SK-MEL-5 (cell line): ENCODE data around the gene MATN4. TPM values are rescaled to one million over a fixed set of nuclear protein-coding genes. Genes with fewer than 3 reads are reported as not detected.
"Not testable (repeated sequence)": the region's sequence is repeated elsewhere in the genome, so short reads cannot be mapped to it uniquely, and the experiment has no call there.

Source experiments
- DNase-seq: peaks from one replicate; pipeline ENCODE4 v3.0.0-alpha.2; 2016; ENCODE audit warnings: low read depth, low spot score
- in situ Hi-C: cut with HindIII; loops from 2 replicates; pipeline ENCODE4 v1.10.0; 2016; ENCODE audit warnings: low sequenced_read_pairs, high pct_unique_total_duplicates, low pct_unique_long_range_greater_than_20kb
- polyA plus RNA-seq, 2 experiments: library from polyadenylated mRNA; depleted of rRNA; stranded (reverse); fragments of >200 nt; gene quantifications; 2 replicates each; pipeline ENCODE4 v1.2.3, GENCODE V29; 2015
- total RNA-seq: library from RNA; depleted of rRNA; stranded (reverse); fragments of >200 nt; shearing (Covaris generic); gene quantifications from 2 replicates; pipeline ENCODE4 v1.2.3, GENCODE V29; 2014; rRNA removed

Gene MATN4, protein sequence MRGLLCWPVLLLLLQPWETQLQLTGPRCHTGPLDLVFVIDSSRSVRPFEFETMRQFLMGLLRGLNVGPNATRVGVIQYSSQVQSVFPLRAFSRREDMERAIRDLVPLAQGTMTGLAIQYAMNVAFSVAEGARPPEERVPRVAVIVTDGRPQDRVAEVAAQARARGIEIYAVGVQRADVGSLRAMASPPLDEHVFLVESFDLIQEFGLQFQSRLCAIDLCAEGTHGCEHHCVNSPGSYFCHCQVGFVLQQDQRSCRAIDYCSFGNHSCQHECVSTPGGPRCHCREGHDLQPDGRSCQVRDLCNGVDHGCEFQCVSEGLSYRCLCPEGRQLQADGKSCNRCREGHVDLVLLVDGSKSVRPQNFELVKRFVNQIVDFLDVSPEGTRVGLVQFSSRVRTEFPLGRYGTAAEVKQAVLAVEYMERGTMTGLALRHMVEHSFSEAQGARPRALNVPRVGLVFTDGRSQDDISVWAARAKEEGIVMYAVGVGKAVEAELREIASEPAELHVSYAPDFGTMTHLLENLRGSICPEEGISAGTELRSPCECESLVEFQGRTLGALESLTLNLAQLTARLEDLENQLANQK
- 0.42 and 0.59 TPM in 2 replicates for total RNA-seq
- 1.5 and 3.5 TPM in 2 replicates for polyA plus RNA-seq (2015; cell fraction: cytosol; rRNA removed)
- 5.7 and 8.8 TPM in 2 replicates for polyA plus RNA-seq (2015; cell fraction: nucleus; rRNA removed)

DNA sequence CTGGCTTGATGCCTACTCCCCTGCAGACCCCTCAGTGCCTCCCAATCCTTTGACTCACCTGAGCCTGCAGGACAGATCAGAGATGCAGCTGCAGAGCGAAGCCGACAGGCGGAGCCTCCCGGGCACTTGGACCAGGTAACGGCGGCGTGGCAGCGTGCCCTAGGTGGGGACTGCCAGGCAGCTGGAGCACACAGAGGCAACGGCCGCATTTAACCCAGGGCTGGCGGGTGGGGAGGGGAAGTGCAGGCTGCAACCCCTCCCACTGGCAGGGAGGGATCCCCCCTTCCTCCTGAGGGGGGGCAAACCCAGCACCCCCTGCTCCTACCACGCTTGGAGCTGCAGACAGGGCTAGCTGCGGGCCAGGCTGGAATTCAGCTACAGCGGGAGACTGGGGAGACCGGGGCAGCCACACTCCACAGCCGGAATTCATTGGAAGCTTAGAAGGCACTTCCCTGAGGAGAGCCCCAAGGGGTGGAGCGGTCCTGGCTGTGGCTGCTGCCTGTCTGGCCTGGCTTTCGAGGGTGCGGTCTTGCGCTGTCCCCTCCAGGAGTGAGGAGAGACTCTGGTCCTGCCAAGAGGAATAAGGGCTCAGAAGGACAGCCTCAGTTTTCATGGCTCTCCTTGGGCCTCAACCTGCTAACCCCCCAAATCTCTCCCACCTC, at the start of gene MATN4:
MATN4 (minus strand) TSS at position 183 of the 662 bp plus-strand sequence. CDS start 2,717 bp downstream, outside the sequence.
- in situ Hi-C loops: loop anchor here (25.0 kb wide), 1 partner anchor 454 kb away; no protein-coding TSS in a partner anchor
- no peak for DNase-seq

DNA sequence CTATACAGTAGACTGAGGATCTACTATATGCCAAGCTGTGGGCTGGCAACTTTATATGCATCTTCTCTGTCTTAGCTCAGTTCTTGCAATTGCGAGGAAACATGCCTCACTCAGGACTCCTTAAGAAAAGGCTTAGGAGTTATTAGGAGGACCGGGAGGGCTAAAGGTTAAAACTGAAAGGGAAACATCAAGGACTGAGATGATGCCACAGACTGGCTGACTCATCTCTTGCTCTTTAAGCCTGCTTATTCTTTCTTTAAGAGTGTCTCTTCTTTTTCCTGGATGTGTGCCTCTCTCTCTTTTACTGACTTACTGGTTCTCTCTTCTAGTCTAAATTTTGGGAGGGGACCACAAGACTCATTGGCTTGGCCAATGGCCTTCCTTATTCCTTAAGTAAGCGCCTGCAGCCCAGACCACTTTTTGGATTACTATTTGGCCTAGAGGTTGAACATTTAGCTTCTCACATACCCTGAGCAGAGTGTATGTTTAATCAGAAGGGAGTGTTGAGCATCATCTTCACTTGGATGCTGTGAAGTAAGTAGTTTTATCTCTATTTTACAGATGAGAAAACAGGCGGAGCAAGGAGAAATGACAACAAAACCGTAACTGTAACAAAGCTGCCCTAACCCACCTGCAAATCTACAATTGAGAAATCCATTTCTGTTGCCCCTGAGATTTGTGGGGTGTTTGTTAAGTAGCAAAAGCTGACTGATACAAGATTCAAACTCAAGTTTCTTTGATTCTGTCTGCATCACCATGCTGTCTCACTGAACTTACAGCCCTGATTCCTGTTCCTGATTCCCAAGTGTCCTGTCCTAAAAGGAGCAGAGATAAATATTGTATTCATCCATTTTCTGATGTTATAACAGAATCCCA, 47.3 kb upstream of the MATN4 start:
- in situ Hi-C loops: no loop called here
- DNase-seq: no peak

DNA sequence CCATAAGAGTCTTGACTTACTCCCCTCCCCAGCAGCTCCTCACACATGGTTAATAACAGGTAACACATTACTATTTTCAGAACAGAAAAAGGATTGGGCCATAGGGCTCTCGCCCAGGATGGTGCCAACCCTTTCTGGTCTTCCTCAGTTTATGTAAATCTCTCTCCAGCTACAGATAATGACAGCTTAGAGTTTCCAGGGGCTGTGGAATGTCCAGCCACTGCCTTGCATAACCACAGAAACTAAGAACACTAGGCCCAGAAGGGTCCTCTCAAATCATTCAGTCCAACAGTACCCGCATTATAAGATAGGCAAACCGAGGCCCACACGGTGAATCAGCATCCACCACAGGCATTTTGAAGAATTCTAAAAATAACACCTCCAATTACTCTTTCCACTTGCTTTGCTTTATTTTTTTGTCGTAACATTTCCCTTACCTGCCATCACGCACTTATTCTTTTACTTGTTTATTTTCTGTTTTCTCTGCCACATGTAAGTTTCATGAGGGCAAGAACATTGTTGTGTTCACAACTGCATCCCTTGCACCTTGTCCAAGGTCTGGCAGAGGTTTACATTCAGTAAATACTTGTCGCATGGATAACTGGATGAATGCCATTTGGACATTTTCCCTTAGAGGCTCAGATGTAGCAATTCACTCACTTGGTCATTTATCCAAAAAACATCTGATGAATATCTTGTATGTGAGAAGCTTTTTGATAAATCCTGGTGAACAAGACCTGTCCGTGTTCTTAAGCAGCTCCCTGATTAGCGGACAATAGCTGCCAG, 46.5 kb upstream of the MATN4 start:
- no peak for DNase-seq
- in situ Hi-C loops: no loop called here

DNA sequence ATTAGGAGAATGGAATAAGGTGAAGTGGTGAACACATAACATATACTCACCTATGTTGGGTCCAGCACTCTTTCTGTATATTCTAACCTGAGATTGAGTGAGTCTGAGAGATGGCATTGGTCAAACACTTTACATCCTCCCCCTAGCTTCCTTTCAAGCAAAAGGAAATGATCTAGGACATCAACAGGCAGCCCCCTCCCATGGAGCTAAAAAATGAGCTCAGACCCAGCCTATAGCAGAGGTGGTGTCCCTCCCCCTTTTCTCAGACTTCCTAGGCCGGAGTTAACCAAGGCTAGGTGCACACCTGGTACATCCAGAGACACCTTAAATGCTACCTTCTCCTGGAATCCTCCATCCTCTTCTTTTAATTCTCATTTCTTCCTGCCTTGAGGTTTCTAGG, 45.6 kb upstream of the MATN4 start:
- in situ Hi-C loops: no loop called here
- no peak for DNase-seq

DNA sequence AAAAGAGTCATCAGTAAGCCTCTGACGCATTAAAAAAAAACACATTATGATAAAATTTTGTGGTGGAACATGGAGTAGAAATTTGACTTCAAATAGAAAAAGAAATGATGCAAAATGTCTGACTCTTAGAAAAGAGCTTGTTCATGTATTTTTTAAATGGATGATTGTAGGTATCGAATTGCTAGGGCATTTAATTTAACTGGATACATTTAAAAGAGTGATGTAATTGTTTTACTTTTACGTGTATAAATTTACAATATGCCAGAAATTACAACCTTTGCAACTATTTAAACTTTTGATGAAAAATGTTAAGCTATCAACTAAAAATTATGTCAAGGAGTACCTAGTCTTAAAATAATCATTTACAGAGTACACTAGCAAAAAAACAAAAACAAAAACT, 44.6 kb upstream of the MATN4 start:
- in situ Hi-C loops: no loop called here
- no peak for DNase-seq

DNA sequence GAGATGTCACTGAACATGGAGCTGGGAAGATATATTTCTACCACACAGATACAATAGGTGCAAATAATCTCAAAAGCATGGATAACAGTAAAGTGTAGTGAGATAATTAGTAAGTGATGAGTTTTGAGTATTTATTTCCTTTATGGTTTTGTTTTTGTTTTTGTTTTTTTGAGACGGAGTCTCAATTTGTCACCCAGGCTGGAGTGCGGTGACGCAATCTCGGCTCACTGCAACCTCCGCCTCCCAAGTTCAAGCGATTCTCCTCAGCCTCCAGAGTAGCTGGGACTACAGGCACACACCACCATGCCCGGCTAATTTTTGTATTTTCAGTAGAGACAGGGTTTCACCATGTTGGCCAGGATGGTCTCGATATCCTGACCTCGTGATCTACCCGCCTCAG, 42.7 kb upstream of the MATN4 start:
- in situ Hi-C loops: not testable (repeated sequence)

DNA sequence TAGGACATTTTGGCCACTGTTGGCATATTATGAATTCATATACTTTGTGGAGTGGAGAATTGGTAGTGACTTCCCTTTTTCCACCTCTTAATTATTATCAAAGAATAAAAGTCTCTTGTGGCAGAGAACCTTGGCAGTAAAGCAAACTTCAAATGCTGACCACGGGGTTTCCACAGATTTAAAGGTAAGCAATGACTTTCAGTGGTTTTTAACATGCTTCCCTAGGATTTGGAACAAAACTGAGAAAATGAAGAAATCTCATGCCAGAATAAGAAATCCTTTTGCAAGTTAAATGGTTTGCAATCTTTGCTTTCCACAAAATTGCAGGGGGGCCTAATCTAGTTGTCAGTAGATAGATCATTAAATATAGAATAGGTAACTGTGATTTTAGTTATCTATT, 42.1 kb upstream of the MATN4 start:
- no peak for DNase-seq
- in situ Hi-C loops: no loop called here

More for the DNA sequence above, 42.7 kb upstream of the MATN4 start:
- not testable (repeated sequence) for DNase-seq

DNA sequence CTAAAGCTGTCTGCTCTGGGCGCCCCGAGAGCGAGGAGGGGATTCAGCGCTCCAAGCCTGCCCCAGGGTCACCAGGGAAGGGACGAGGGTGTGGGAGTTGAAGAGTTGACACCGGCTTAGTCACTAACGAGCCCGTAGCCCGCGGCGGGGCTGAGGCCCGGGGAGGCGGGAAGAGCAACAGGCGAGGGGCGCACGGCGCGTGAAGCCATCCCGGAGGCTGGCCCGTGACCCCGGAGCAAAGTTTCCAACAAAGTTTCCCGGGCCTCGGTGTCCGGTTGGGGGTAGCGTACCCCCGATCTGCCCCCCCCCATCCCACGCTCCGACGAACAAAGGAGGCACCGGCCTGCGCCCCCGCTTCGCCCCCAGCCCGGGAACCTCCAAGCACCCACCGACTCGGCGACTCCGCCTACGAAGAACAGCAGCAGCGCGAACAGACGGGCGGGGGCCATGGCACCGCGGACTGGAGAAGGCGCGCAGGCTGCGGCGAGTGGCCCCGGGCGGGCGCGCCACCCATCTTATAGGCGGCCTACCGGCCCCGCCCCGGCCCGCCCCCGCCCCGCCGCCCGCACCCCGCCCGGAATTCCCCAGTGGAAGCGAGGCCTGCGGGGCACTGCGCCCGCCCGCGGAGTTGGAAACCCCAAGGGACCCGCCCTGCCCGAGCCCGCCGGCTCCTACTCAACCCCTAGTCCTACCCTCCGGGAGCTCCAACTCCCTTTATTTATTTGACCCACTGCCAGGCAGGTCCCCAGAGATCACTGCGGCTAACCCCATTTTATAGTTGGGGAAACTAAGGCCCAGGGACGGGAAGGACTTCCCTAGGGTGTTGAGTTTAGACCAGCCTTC, 40.1 kb upstream of the MATN4 start, which contains the start of gene SDC4:
SDC4 (minus strand) TSS at position 489 of the 843 bp plus-strand sequence; CDS start at position 449, 40 bp downstream.
- in situ Hi-C loops: no loop called here

DNA sequence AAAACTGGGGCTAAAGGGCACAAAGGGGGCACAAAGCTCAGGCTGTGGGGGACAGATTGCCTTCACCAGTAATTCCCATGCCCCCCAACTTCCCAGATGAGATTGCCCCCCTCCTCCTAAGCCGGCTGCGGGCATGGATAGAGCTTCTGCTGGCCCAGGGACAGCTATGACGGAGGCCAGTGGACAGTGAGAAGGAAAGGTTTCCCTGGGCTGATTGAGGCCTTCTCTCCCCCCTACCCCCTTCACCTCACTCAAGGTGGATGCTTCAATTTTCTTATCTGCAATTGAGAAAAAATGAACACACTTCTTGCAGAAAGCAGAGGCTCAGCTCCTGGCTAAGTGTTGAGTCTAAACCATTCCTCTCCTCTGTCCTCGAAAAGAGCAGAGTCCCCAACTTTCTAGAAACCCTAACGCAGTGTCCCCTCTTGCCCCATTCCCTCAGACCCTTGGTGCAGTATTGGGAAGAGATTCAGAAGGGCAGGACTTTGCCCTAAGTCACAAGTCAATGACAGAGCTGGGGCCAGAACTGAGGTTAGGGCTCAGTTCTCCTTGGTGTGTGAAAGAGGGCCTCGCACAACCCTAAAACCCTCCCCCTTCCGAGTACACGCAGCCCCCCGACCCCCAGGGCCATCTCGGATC, 39.3 kb upstream of the MATN4 start:
- no peak for DNase-seq
- in situ Hi-C loops: no loop called here

More for the DNA sequence above, 40.1 kb upstream of the MATN4 start, which contains the start of gene SDC4:
- peak; percentile 43 for DNase-seq

DNA sequence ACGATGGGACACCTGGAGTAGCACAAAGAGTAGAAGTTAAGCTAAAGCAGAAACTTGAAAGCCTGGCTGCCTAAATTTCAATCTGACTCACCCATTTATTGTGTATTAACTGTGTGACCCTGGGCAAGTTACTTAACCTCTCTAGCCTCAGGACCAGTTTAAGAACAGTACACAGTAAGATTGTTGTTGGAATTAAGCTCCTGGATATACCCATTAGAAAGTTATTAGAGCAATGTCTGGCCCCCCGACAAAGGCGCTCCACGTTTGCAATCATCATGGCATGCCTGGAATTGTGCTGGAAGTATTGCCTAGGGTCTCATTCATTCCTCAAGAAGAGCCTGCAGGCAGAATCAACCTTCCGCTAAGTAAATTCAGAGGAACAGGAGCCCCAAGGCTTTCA, 38.8 kb upstream of the MATN4 start:
- in situ Hi-C loops: no loop called here
- no peak for DNase-seq

DNA sequence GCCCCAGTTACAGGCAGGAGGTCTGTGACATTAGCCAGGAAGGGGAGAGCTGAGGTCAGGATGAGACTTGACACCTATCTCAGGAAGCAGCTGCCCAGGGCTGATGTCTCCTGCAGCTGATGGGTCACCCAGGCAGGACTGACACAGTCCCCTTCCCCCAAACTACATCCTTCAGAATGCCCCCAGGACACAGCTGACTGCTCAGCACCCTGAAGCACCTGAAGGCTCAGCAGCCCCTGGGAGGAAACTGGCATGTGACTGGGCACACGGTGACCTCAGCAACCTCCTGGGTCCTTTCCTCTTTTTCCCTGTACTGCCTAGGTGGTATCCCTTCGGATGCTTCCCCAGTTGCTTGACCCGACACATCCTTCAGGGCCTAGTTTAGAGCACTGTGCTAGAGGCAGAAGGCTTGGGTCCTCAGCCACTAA, 38.2 kb upstream of the MATN4 start:
- in situ Hi-C loops: no loop called here
- DNase-seq: no peak

DNA sequence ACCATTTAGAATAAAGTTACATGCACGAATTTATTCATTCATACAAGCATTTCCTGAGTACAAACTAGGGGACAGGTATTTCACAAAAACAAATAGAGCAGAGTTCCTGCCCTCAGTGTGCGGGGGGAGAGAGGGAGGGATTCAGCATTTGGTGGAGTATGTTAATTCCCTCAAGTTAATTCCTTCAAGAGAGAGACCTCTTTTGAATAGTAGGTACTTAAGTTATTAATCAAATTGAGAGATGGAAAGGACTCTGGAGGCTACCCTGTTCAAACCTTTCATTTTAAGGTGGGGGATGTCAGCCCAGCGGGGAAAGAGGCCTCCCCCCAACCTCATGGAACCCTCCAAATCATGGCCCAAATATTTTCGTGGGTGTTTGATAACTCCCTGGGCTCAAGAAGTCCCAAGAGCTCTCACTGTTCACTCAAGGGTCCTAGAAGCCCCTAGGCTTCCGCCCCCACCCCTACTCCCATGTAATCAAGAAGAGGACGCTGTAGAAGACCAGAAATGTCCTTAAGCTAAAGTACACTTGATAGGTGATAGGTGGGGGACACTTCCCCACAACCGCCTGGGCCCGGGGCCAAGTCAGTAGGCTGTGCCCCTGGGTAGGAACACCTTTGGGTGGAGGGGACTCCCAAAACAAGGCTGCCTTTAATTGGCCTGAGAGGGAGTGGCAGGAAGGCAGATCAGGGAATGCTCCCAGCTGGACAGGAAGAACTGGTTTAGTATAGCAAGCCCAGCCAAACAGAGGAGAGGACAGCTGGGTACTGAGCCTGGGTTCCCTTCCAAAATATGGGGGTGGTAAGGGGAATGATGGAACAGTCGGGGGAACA, 37.2 kb upstream of the MATN4 start:
- in situ Hi-C loops: no loop called here
- DNase-seq: no peak

DNA sequence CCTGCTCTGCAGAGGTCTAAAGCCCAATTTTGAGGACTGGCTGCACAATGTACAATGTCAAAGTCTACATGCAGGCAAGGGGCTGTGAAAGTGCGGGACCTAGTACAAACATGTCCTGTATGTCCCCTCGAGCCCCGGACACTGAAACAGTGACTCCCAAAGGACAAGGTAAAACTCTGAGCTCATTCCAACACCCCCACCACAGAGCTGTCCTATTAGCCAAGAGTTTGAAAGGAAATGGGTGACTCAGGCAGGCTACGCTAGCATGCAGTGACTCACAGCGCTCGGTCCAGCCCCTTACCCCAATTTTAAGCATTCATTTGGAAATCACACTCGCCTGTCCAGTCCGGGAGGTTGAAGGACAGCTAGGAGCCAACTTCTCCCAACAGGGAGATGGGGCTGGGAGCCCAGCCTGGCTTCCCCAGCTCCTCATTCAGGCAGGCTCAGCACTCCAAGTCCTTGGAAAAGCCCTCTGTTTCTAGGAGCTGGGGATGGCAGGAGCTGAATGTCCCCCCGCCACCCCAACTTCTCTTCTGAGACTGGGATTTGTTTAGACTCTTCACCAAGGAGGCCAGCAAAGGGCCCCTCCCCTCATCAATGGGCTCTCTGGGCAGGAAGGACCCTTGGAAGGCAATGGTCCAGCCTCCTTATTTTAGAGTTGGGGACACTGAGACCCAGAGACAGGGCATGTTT, 36.2 kb upstream of the MATN4 start:
- in situ Hi-C loops: no loop called here

DNA sequence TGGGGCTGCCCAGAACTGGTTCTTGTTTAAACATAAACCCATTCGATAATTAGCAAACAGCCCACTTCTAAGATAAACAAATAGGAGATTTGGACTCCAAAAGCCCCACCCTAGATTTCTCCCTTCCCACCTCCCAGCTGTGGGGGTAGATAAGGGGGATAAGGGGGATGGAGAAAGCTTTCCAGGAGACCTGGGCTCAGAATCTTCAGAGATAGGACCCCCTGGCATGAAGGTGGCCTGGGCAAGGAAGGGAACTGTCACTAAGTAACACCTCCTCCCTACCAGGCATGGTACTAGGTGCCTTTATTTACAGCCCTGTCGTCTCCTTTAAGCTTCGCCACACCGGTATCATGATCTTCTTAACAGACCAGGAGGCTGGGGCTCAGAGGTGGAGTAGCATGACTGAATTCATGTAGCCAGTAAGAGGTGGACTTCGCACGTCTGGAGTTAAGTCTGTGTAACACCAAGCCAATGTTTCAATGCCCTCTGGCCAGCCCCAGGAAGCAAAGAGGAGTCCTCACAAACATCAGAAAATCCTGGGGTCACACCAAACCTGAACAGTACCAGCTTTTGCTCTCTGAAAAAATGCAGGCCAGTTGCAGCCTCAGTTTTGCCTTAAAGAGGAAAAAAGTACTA, 35.6 kb upstream of the MATN4 start:
- DNase-seq: no peak
- in situ Hi-C loops: no loop called here

More for the DNA sequence above, 36.2 kb upstream of the MATN4 start:
- DNase-seq: no peak
